CD14-positive monocyte (primary cell): ENCODE results near the gene MKRN3. TPM values are rescaled to one million over a fixed set of nuclear protein-coding genes. Genes with fewer than 3 reads are reported as not detected.

Source experiments
- DNase-seq, 3 donors: peaks; one replicate each; pipeline ENCODE4 v3.0.0-alpha.2; 2011 to 2022
- H2AFZ ChIP-seq: 2 replicates; pipeline ENCODE4 v1.6.0; 2012; ENCODE audit warnings: mild to moderate bottlenecking, low read depth, low read length, inconsistent platforms; ENCODE audit not compliant: insufficient read depth, poor library complexity, severe bottlenecking
- H3K27ac ChIP-seq, 2 donors: 1 replicate in 1 of 2; 2 replicates in 1 of 2; pipeline ENCODE4 v1.5.1; 2012 to 2013; ENCODE audit warnings: low read length in 2 of 2, control low read depth in 1 of 2, inconsistent platforms in 1 of 2, low read depth in 1 of 2, mild to moderate bottlenecking in 1 of 2
- H3K27me3 ChIP-seq, 2 donors: one replicate each; pipeline versions ENCODE4 v1.6.0 to v1.6.1; 2011 to 2013; ENCODE audit warnings: low read length in 2 of 2; ENCODE audit not compliant: control insufficient read depth in 2 of 2, insufficient read depth in 2 of 2
- H3K36me3 ChIP-seq, 2 donors: replicated peaks in 1 of 2; 1 replicate in 1 of 2; 2 replicates in 1 of 2; pipeline versions ENCODE4 v1.5.1 to v1.6.1; 2012 to 2013; ENCODE audit warnings: low read length in 2 of 2, control low read depth in 1 of 2, inconsistent platforms in 1 of 2, mild to moderate bottlenecking in 1 of 2; ENCODE audit not compliant: insufficient read depth in 2 of 2, control insufficient read depth in 1 of 2
- H3K4me1 ChIP-seq, 2 donors: 1 replicate in 1 of 2; 2 replicates in 1 of 2; pipeline versions ENCODE4 v1.5.1 to v1.6.1; 2012 to 2013; ENCODE audit warnings: low read length in 2 of 2, control low read depth in 1 of 2, inconsistent platforms in 1 of 2, mild to moderate bottlenecking in 1 of 2, moderate library complexity in 1 of 2; ENCODE audit not compliant: insufficient read depth in 2 of 2, control insufficient read depth in 1 of 2
- H3K4me2 ChIP-seq: replicated peaks from 2 replicates; pipeline ENCODE3; 2012; ENCODE audit warnings: low read length, moderate library complexity, mild to moderate bottlenecking; ENCODE audit not compliant: poor library complexity, severe bottlenecking; ENCODE audit errors: extremely low read depth
- H3K4me3 ChIP-seq, 3 experiments: fragments of 200-600 bp in 1 of 3; sonication (generic) in 1 of 3; replicated peaks in 1 of 3; 1 replicate in 2 of 3; 2 replicates in 1 of 3; pipeline ENCODE4 v1.5.1; 2011 to 2013; ENCODE audit warnings: low read length in 3 of 3, mild to moderate bottlenecking in 3 of 3, control low read depth in 2 of 3, low read depth in 2 of 3, inconsistent platforms in 1 of 3, moderate library complexity in 1 of 3
- H3K79me2 ChIP-seq: 2 replicates; pipeline ENCODE4 v1.6.0; 2012; ENCODE audit warnings: mild to moderate bottlenecking, control low read depth, inconsistent platforms, low read length, moderate library complexity; ENCODE audit not compliant: insufficient read depth
- H3K9ac ChIP-seq: 2 replicates; pipeline ENCODE4 v1.6.0; 2017; ENCODE audit warnings: low read length, mild to moderate bottlenecking; ENCODE audit not compliant: insufficient read depth, poor library complexity, severe bottlenecking
- H3K9me3 ChIP-seq, 2 donors: replicated peaks in 1 of 2; 1 replicate in 1 of 2; 2 replicates in 1 of 2; pipeline versions ENCODE4 v1.5.1 to v1.6.1; 2012 to 2013; ENCODE audit warnings: low read length in 2 of 2, control low read depth in 1 of 2; ENCODE audit not compliant: control insufficient read depth in 1 of 2, insufficient read depth in 1 of 2
- H4K20me1 ChIP-seq: 2 replicates; pipeline ENCODE4 v1.6.0; 2012; ENCODE audit warnings: mild to moderate bottlenecking, low read length, control low read depth, moderate library complexity; ENCODE audit not compliant: insufficient read depth
- H3K27ac Mint-ChIP-seq, 7 donors: one replicate each; pipeline ENCODE4 v1.8.0; 2020; ENCODE audit warnings: mild to moderate bottlenecking in 7 of 7, mixed read lengths in 7 of 7, moderate library complexity in 6 of 7, inconsistent platforms in 2 of 7
- H3K27me3 Mint-ChIP-seq, 3 donors: one replicate each; pipeline ENCODE4 v1.8.0; 2021 to 2022; ENCODE audit warnings: low read depth in 3 of 3, mild to moderate bottlenecking in 3 of 3, mixed read lengths in 3 of 3, moderate library complexity in 3 of 3, inconsistent platforms in 1 of 3
- H3K36me3 Mint-ChIP-seq, 2 donors: one replicate each; pipeline ENCODE4 v1.8.0; 2020; ENCODE audit warnings: mixed read lengths in 2 of 2, inconsistent platforms in 1 of 2, mild to moderate bottlenecking in 1 of 2
- H3K4me1 Mint-ChIP-seq: one replicate; pipeline ENCODE4 v1.8.0; 2020; ENCODE audit warnings: mild to moderate bottlenecking, mixed read lengths
- H3K4me3 Mint-ChIP-seq, 2 donors: one replicate each; pipeline ENCODE4 v1.8.0; 2020; ENCODE audit warnings: mild to moderate bottlenecking in 2 of 2, mixed read lengths in 2 of 2, moderate library complexity in 1 of 2
- H3K9me3 Mint-ChIP-seq, 7 donors: one replicate each; pipeline ENCODE4 v1.8.0; 2020 to 2022; ENCODE audit warnings: mixed read lengths in 7 of 7, mild to moderate bottlenecking in 6 of 7, moderate library complexity in 6 of 7, inconsistent platforms in 2 of 7
- CTCF ChIP-seq: fragments of 200-600 bp; IDR thresholded peaks from one replicate; pipeline ENCODE4 v1.8.0; 2022; ENCODE audit warnings: antibody characterized with exemption, mild to moderate bottlenecking
- WGBS: methylation state at CpG from one replicate; pipeline ENCODE4 v1.1.5; 2013; ENCODE audit warnings: missing lambda C conversion rate; ENCODE audit not compliant: insufficient coverage; 5-methylcytosine and 5-hydroxymethylcytosine counted together
- intact Hi-C, 2 donors: fragments of 100-400 bp; cut with micrococcal nuclease; formaldehyde crosslinking; loops; one replicate each; pipeline versions ENCODE4 v1.15.0 to v1.15.1; 2023
- polyA plus RNA-seq, 3 donors: library from polyadenylated mRNA; depleted of rRNA in 1 of 3; unstranded in 2 of 3; stranded (reverse) in 1 of 3; fragments of 300-500 nt in 2 of 3; fragments of >200 nt in 1 of 3; fragmentation: Illumina TruSeq in 2 of 3; gene quantifications; 1 replicate in 2 of 3; 2 replicates in 1 of 3; pipeline ENCODE4 v1.2.3, GENCODE V29; 2012 to 2021

The MKRN3 gene
- polyA plus RNA-seq, 3 donors: 0.33 TPM; not detected in 2

DNA sequence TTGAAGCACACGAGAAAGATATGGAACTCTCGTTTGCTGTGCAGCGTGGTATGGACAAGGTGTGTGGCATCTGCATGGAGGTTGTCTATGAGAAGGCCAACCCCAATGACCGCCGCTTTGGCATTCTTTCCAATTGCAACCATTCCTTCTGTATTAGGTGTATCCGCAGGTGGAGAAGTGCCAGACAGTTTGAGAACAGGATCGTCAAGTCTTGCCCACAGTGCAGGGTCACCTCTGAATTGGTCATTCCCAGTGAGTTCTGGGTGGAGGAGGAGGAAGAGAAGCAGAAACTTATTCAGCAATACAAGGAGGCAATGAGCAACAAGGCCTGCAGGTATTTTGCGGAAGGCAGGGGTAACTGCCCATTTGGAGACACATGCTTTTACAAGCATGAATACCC lies 1.2 kb downstream of the MKRN3 start:
- no peak overlapping the region for H3K27ac ChIP-seq
- H3K9me3 Mint-ChIP-seq: peaks cover 0 to 14% (median 2%) of the 10 kb centered on the region in 7 donors
- no peaks in the 10 kb centered on the region for H3K36me3 Mint-ChIP-seq
- peak overlapping the region in 1 of 2 donors; percentile 23 for H3K4me3 Mint-ChIP-seq
- H3K4me3 ChIP-seq: no peak overlapping the region
- peaks cover 0 to 4% (median 2%) of the 10 kb centered on the region in 3 donors for H3K27me3 Mint-ChIP-seq
- peaks cover 0 to 4% of the 10 kb centered on the region in 2 donors for H3K27me3 ChIP-seq
- H3K4me2 ChIP-seq: no peak overlapping the region
- WGBS: 68% methylated on average over 6 of the region's 8 CpGs
- no peaks in the 10 kb centered on the region for H3K4me1 Mint-ChIP-seq
- H3K79me2 ChIP-seq: no peaks in the 10 kb centered on the region
- H3K27ac Mint-ChIP-seq: no peak overlapping the region
- intact Hi-C loops: no loop called here
- no peaks in the 10 kb centered on the region for H3K4me1 ChIP-seq
- no peaks in the 10 kb centered on the region for H3K36me3 ChIP-seq
- no peak overlapping the region for H2AFZ ChIP-seq
- no peak for DNase-seq
- no peaks in the 10 kb centered on the region for H4K20me1 ChIP-seq
- H3K9ac ChIP-seq: no peak overlapping the region
- TF ChIP-seq CTCF: no peak
- H3K9me3 ChIP-seq: peaks cover 7 to 13% of the 10 kb centered on the region in 2 donors

DNA sequence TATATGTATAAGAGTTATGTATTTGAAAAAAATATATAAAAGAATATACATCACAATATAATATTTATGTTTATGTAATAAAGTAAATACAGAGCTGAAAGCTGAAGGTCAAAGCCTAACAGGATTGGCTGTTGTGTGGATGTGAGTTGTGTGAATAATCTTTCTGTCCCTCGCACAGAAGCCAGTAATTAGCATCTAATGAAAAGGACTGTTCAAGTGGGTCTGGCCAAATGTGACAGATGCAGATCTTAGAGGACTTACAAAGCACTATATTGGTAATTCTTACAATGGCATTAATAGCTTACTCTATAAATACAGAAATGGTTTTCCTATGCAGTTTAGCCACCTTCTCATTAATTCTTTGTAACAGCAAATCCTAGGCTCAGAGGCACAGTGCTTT lies 2.4 kb downstream of the MKRN3 start:
- peaks cover 0 to 2% of the 10 kb centered on the region in 2 donors for H3K27me3 ChIP-seq
- no peak overlapping the region for H3K9ac ChIP-seq
- H3K79me2 ChIP-seq: no peaks in the 10 kb centered on the region
- H3K4me3 ChIP-seq: no peak overlapping the region
- no peaks in the 10 kb centered on the region for H3K36me3 ChIP-seq
- H3K27me3 Mint-ChIP-seq: peaks cover 0 to 2% (median 2%) of the 10 kb centered on the region in 3 donors
- intact Hi-C loops: no loop called here
- H2AFZ ChIP-seq: no peak overlapping the region
- H3K4me2 ChIP-seq: no peak overlapping the region
- H3K9me3 ChIP-seq: peaks cover 7 to 13% of the 10 kb centered on the region in 2 donors
- no peak overlapping the region for H3K27ac Mint-ChIP-seq
- H3K4me3 Mint-ChIP-seq: no peak overlapping the region
- H3K27ac ChIP-seq: no peak overlapping the region
- no peaks in the 10 kb centered on the region for H3K4me1 ChIP-seq
- no peak for DNase-seq
- H3K36me3 Mint-ChIP-seq: no peaks in the 10 kb centered on the region
- no peaks in the 10 kb centered on the region for H3K4me1 Mint-ChIP-seq
- H3K9me3 Mint-ChIP-seq: peaks cover 0 to 14% (median 2%) of the 10 kb centered on the region in 7 donors
- no CpG with 5 or more reads among the region's 1 CpG for WGBS
- H4K20me1 ChIP-seq: no peaks in the 10 kb centered on the region
- no peak for TF ChIP-seq CTCF
